Measurements from ENCODE around the gene RADIL. TPM values are rescaled to one million over a fixed set of nuclear protein-coding genes. Genes with fewer than 3 reads are reported as not detected.

RADIL gene
- total RNA-seq, 4 donors from 2014 or later = 4.4 to 11.4 (median 8.8) TPM

DNA sequence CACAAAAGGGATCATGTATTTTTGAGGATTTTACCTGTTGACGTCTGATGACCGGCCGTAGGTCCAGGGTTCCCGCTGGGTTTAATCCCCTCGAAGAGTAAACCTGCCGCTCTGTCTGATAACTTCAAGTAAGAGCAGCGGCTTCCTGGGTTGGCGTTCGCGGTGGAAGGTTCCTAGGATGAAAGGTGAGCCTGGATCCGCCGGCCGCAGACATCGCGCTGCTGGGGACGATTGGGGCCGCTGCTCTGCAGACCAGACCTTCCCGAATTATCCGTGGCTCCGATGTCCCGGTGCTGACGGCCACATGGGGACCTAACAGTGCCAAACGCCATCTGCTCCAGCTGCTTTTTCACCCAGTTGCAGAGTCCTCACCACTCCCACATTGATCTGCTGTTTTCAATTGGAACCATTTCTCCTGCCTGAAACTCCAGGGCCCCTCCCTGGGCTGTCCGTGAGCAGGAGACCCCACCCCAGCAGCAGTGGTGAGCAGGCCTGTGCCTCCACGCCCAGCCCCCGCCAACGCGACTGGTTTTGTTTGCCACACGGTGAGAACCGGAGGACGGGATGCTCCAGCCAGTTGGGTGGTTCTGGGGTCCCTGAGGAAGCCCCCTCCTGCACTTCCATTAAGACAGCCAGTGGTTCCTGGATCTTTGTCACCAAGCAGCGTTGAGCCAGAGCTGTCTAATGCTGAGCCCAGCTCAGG, 120.3 kb downstream of the RADIL start:
- Histone ChIP-seq H3K27me3 (no peaks in the 10 kb centered on the region), H3K36me3 (peaks cover 0 to 85% of the 10 kb centered on the region in 2 donors), H3K4me1 (peaks cover 0 to 33% (median 9%) of the 10 kb centered on the region in 3 donors), H3K4me3 (no peak overlapping the region), H3K9me3 (no peaks in the 10 kb centered on the region), H3K27ac (no peak overlapping the region)
- TF ChIP-seq EP300 (IDR thresholded peaks at IDR 0.05) (no peak), POLR2AphosphoS5 (IDR thresholded peaks at IDR 0.05) (no peak), POLR2A (IDR thresholded peaks at IDR 0.05) (no peak)
- ATAC-seq = no peak
- WGBS, 2 donors (ENCODE audit: low coverage in 1 of 2) = 91 to 100% methylated on average over 6 to 9 of the region's 32 CpGs

- Histone ChIP-seq H3K4me1 (peaks cover 0 to 27% (median 5%) of the 10 kb centered on the region in 3 donors), H3K27ac (no peak overlapping the region), H3K9me3 (no peaks in the 10 kb centered on the region), H3K4me3 (no peak overlapping the region), H3K27me3 (no peaks in the 10 kb centered on the region), H3K36me3 (peaks cover 0 to 90% of the 10 kb centered on the region in 2 donors)
- WGBS, 2 donors (ENCODE audit: low coverage in 1 of 2) = 92 to 100% methylated on average over 1 to 7 of the region's 54 CpGs
- ATAC-seq = no peak
- no peak for TF ChIP-seq POLR2AphosphoS5 (IDR thresholded peaks at IDR 0.05)
- TF ChIP-seq EP300 (IDR thresholded peaks at IDR 0.05) = no peak
- TF ChIP-seq, protein P1, sequence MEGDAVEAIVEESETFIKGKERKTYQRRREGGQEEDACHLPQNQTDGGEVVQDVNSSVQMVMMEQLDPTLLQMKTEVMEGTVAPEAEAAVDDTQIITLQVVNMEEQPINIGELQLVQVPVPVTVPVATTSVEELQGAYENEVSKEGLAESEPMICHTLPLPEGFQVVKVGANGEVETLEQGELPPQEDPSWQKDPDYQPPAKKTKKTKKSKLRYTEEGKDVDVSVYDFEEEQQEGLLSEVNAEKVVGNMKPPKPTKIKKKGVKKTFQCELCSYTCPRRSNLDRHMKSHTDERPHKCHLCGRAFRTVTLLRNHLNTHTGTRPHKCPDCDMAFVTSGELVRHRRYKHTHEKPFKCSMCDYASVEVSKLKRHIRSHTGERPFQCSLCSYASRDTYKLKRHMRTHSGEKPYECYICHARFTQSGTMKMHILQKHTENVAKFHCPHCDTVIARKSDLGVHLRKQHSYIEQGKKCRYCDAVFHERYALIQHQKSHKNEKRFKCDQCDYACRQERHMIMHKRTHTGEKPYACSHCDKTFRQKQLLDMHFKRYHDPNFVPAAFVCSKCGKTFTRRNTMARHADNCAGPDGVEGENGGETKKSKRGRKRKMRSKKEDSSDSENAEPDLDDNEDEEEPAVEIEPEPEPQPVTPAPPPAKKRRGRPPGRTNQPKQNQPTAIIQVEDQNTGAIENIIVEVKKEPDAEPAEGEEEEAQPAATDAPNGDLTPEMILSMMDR (IDR thresholded peaks at IDR 0.05) = no peak
- TF ChIP-seq POLR2A (IDR thresholded peaks at IDR 0.05) = no peak
Measured at GRCh38 chr7:4762121-4763055, 121.1 kb downstream of the RADIL start.

- no peak overlapping the region for H3K27ac ChIP-seq
- H3K27me3 ChIP-seq = no peaks in the 10 kb centered on the region
- WGBS, 2 donors (ENCODE audit: low coverage in 1 of 2) = 92 to 95% methylated on average over 7 to 11 of the region's 26 CpGs
- H3K4me3 ChIP-seq = no peak overlapping the region
- peaks cover 0 to 13% (median under 1%) of the 10 kb centered on the region in 3 donors for H3K4me1 ChIP-seq
- H3K36me3 ChIP-seq = peaks cover 0 to 99% of the 10 kb centered on the region in 2 donors
- no peaks in the 10 kb centered on the region for H3K9me3 ChIP-seq
- no peak for ATAC-seq
- TF ChIP-seq EP300 (IDR thresholded peaks at IDR 0.05) = no peak
- TF ChIP-seq, protein P1 (IDR thresholded peaks at IDR 0.05) = no peak
- TF ChIP-seq POLR2A (IDR thresholded peaks at IDR 0.05) = no peak
- no peak for TF ChIP-seq POLR2AphosphoS5 (IDR thresholded peaks at IDR 0.05)
Measured at GRCh38 chr7:4760952-4761351, 122.6 kb downstream of the RADIL start.

GRCh38 chr7:4759211-4759610, 124.3 kb downstream of the RADIL start:
- no peak for ATAC-seq
- H3K4me1 ChIP-seq = peaks cover 0 to 5% (median 0%) of the 10 kb centered on the region in 3 donors
- 97% methylated on average over 6 of the region's 40 CpGs; no CpG with 5 or more reads in 1 of the 2 donors for WGBS, 2 donors (ENCODE audit: low coverage in 1 of 2)
- H3K27ac ChIP-seq = no peak overlapping the region
- no peaks in the 10 kb centered on the region for H3K27me3 ChIP-seq
- no peak overlapping the region for H3K4me3 ChIP-seq
- no peaks in the 10 kb centered on the region for H3K9me3 ChIP-seq
- TF ChIP-seq POLR2AphosphoS5 (IDR thresholded peaks at IDR 0.05) (no peak), EP300 (IDR thresholded peaks at IDR 0.05) (no peak), POLR2A (IDR thresholded peaks at IDR 0.05) (no peak)
- TF ChIP-seq, protein P1 (IDR thresholded peaks at IDR 0.05) = no peak
- H3K36me3 ChIP-seq = peaks cover 0 to 100% of the 10 kb centered on the region in 2 donors

DNA sequence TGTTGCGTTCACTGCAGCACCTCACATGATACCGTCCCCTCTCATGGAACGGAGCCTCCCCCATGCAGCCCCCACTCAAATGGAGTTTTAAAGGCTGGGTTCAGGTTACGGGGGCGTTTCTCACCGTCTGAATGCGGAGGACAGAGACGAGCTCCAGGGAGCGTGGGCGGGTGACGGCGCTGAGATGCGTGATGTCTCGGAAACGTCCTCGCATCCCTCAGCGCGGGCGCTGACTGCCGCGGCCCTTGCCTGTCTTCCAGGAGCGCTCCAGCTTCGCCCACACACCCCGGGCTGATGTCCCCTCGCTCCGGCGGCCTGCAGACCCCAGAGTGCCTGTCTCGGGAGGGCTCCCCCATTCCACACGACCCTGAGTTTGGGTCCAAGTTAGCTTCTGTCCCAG, 124.7 kb downstream of the RADIL start:
- Histone ChIP-seq H3K9me3 (no peaks in the 10 kb centered on the region), H3K4me1 (peaks cover 0 to 9% (median 3%) of the 10 kb centered on the region in 3 donors), H3K4me3 (no peak overlapping the region), H3K27me3 (no peaks in the 10 kb centered on the region), H3K27ac (no peak overlapping the region), H3K36me3 (peaks cover 0 to 96% of the 10 kb centered on the region in 2 donors)
- ATAC-seq = no peak
- WGBS, 2 donors (ENCODE audit: low coverage in 1 of 2) = 97% methylated on average over 5 of the region's 29 CpGs; no CpG with 5 or more reads in 1 of the 2 donors
- TF ChIP-seq, protein P1 (IDR thresholded peaks at IDR 0.05) = no peak
- TF ChIP-seq POLR2AphosphoS5 (IDR thresholded peaks at IDR 0.05) (no peak), POLR2A (IDR thresholded peaks at IDR 0.05) (no peak), EP300 (IDR thresholded peaks at IDR 0.05) (no peak)

Measured in gastroesophageal sphincter (tissue), 4 donors.